ENCODE data around the gene NIT2.

The NIT2 gene

DNA sequence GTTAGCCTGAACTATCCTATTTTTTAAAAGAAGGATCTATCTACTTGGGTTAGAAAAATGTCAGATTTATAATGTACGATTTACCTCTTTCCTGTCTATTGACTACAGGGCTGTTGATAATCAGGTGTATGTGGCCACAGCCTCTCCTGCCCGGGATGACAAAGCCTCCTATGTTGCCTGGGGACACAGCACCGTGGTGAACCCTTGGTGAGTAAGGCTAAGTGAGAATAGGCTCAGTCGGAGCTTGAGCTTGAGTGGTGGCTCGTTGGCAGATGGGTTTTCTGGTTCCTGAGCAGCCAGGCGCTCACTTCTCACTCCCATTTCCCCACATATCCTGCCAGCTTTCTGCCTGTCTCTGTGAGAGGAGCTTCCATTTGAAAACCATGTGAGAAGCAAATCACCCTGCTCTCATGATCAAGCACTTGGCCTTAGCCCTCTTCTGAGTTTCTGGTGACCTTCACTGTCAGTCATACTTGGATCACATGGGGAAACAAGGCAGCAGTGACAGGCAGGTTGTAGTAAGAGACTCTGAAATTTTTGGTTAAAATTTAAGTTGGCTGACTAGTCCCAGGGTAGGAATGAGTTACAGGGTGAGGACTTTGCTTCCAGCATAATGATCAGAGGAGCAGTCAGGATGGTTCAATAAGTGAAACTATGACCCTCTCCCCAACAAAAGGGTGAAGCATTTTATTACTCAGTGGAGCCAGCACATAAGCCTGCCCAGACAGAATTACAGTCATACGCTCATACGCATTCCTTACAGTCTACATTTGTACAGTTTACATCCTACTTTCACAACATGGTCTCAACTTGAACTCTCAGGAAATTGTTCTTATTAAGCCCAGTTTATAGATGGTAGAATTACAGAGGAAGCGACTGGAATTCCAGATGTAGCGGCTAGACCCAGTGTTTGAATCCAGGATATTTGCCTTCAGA, 18.0 kb downstream of the NIT2 start:
- Histone ChIP-seq H3K9me3 (ENCODE audit: low read length) (peaks cover 4% of the 10 kb centered on the region), H3K4me1 (ENCODE audit: insufficient read depth, low read length) (no peaks in the 10 kb centered on the region), H2AFZ (ENCODE audit: low read depth, low read length) (no peak overlapping the region), H3K4me3 (ENCODE audit: low read length) (no peak overlapping the region), H3K36me3 (ENCODE audit: insufficient read depth, low read length) (peaks cover 50% of the 10 kb centered on the region), H3K27me3 (ENCODE audit: insufficient read depth, low read length) (no peaks in the 10 kb centered on the region)

DNA sequence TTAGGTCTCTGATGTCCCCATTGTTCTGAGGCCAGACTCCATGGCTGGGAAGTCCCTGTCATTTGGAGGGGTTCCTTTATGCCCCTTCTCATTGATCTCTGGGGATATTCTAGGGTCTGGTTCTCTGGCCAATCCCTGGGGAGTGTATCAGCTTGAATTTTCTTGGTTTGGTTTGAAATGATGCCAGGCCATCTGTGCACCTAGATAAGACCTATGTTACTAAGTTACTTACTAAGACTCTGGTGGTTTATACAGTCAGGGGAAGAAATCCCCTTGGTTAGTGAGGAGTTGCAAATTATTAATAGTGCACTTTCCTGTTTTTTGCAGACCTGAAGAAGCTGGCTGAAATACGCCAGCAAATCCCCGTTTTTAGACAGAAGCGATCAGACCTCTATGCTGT, 20.3 kb downstream of the NIT2 start:
- H3K9me3 ChIP-seq (ENCODE audit: low read length): peaks cover 4% of the 10 kb centered on the region
- no peak overlapping the region for H2AFZ ChIP-seq (ENCODE audit: low read depth, low read length)
- no peaks in the 10 kb centered on the region for H3K27me3 ChIP-seq (ENCODE audit: insufficient read depth, low read length)
- no peak overlapping the region for H3K4me3 ChIP-seq (ENCODE audit: low read length)
- peaks cover 49% of the 10 kb centered on the region for H3K36me3 ChIP-seq (ENCODE audit: insufficient read depth, low read length)
- H3K4me1 ChIP-seq (ENCODE audit: insufficient read depth, low read length): no peaks in the 10 kb centered on the region

DNA sequence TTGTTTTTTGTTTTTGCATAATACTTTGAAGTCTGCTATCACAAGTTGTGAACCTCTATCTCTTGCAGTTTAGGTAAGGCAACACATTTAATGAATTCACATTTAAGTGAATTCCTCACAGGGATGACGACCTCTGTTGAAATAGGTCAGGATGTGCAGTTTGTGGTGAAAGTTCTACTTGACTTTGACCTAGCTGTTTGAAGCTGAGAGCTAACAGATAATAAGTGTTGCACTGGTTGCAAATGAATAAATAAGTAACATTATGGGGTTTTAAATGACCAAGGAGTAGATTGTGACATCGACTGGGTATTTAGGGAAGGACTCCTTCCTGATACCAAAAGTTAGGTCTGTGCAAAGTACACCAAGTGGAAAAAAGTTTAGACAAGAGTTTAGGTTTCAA, 23.9 kb downstream of the NIT2 start:
- Histone ChIP-seq H3K4me1 (ENCODE audit: insufficient read depth, low read length) (no peaks in the 10 kb centered on the region), H3K36me3 (ENCODE audit: insufficient read depth, low read length) (peaks cover 45% of the 10 kb centered on the region), H3K4me3 (ENCODE audit: low read length) (no peak overlapping the region), H2AFZ (ENCODE audit: low read depth, low read length) (no peak overlapping the region), H3K27me3 (ENCODE audit: insufficient read depth, low read length) (no peaks in the 10 kb centered on the region), H3K9me3 (ENCODE audit: low read length) (peaks cover 8% of the 10 kb centered on the region)

DNA sequence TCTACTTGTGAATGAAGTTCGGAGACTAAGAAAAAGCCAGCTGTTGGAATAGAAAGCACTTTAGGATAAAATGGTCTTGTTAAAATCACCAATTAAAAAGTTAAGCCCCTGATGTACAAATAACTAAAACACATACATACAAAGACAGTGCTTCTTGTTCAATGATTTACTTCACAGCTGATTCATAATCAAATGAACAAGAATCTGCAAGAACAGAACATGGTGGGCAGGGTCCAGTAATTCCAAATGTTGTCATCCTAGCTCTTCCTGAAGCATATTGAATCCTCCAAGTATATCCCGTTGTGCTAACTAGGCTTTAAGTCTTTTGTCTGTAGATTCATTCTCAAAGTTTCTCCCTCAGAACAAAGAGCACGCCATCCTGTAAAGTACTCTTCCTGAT, 24.5 kb downstream of the NIT2 start:
- H3K27me3 ChIP-seq (ENCODE audit: insufficient read depth, low read length): no peaks in the 10 kb centered on the region
- peaks cover 44% of the 10 kb centered on the region for H3K36me3 ChIP-seq (ENCODE audit: insufficient read depth, low read length)
- peaks cover 8% of the 10 kb centered on the region for H3K9me3 ChIP-seq (ENCODE audit: low read length)
- H3K4me3 ChIP-seq (ENCODE audit: low read length): no peak overlapping the region
- H3K4me1 ChIP-seq (ENCODE audit: insufficient read depth, low read length): no peaks in the 10 kb centered on the region
- no peak overlapping the region for H2AFZ ChIP-seq (ENCODE audit: low read depth, low read length)

DNA sequence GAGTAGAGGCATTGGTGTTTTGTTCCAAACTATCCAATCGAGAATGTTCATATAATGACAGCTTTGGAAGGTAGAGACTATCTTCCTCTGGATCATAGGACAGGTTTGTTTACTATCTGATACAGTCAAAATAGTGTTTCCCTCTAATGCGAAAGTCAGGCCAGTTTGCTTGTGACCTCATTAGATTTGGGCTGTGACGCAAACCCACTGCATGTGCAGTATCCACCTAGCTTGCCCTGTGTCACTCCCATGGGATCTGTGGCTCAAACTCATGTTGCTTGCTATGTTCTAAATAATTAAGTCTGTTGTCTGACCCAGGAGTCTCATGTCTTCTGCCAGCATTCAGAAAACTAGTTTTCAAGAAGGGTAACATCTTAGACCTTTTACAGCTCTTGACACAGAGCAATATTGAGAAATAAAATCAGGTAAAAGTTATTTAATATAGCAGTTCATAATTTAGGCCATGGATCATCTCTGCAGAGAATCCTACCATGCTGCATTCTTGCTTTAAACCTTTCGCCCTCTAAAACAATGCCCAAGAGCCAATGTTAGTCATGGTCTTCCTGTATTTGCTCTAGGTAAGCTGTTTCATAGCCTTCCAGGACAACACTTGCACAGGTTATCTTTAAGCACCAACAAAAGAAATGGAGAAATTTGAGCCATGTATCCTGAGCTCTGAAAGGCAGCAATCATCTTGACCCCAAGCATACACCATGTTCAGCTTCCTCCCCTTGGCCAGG, 26.4 kb downstream of the NIT2 start:
- Histone ChIP-seq H3K36me3 (ENCODE audit: insufficient read depth, low read length) (peaks cover 49% of the 10 kb centered on the region), H3K4me1 (ENCODE audit: insufficient read depth, low read length) (no peaks in the 10 kb centered on the region), H3K9me3 (ENCODE audit: low read length) (peaks cover 8% of the 10 kb centered on the region), H3K27me3 (ENCODE audit: insufficient read depth, low read length) (no peaks in the 10 kb centered on the region), H3K4me3 (ENCODE audit: low read length) (no peak overlapping the region), H2AFZ (ENCODE audit: low read depth, low read length) (no peak overlapping the region)

DNA sequence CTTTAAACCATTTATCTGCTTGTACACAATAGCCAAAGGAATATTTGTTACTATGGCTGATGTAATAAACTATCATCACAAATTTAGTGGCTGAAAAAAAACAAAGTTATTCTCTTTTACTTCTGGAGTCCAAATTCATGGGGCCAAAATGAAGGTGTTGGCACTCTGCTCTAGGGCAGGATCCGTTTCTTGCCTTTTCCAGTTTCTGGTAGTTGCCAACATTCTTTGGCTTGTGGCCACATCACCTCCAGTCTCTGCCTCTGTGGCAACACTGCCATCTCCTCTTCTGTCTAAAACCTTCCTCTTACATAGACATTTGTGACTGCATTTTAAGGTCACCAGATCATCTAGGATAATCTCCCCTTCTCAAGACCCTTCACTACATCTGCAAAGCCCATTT, 27.3 kb downstream of the NIT2 start:
- peaks cover 49% of the 10 kb centered on the region for H3K36me3 ChIP-seq (ENCODE audit: insufficient read depth, low read length)
- no peak overlapping the region for H2AFZ ChIP-seq (ENCODE audit: low read depth, low read length)

DNA sequence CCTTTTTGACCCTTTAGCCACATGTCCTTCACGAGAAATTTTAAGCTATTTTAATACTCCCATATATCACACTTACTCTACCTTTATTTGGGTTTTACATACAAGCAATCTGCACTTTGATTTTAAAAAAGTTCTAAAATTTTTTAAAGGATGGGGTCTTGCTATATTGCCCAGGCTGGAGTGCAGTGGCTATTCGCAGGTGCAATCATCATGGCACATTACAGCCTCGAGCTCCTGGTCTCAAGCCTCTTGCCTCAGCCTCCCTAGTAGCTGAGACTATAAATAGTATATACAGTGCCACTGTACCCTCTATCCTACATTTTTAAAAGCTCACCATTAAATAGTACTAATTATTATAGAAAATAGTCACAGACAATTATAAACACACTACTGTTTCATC, 29.9 kb downstream of the NIT2 start:
- H2AFZ ChIP-seq (ENCODE audit: low read depth, low read length): no peak overlapping the region
- peaks cover 8% of the 10 kb centered on the region for H3K9me3 ChIP-seq (ENCODE audit: low read length)
- H3K36me3 ChIP-seq (ENCODE audit: insufficient read depth, low read length): peaks cover 59% of the 10 kb centered on the region
- H3K27me3 ChIP-seq (ENCODE audit: insufficient read depth, low read length): no peaks in the 10 kb centered on the region
- H3K4me3 ChIP-seq (ENCODE audit: low read length): no peak overlapping the region
- no peaks in the 10 kb centered on the region for H3K4me1 ChIP-seq (ENCODE audit: insufficient read depth, low read length)

More for the DNA sequence above, 27.3 kb downstream of the NIT2 start:
- Histone ChIP-seq H3K4me3 (ENCODE audit: low read length) (no peak overlapping the region), H3K27me3 (ENCODE audit: insufficient read depth, low read length) (no peaks in the 10 kb centered on the region), H3K9me3 (ENCODE audit: low read length) (peaks cover 8% of the 10 kb centered on the region), H3K4me1 (ENCODE audit: insufficient read depth, low read length) (no peaks in the 10 kb centered on the region)

DNA sequence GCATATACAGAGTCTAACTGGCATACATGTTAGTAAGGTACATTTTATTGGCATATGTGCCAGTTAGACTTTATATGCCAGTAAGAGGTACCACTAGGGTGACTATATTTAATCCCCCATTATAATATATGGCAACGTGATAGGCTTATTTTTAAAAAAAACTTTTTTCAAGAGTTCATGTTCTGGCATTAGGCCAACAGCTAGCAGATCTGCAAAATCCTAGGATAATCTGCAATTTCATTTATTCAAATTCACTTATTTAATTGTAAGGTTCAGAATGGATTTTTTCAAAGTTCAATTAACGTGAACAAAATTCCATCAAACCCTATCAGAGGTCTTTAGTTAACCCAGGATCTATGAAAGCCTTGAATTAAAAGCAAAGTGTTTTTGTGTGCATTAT, 31.9 kb downstream of the NIT2 start:
- Histone ChIP-seq H3K4me3 (ENCODE audit: low read length) (no peak overlapping the region), H3K4me1 (ENCODE audit: insufficient read depth, low read length) (no peaks in the 10 kb centered on the region), H2AFZ (ENCODE audit: low read depth, low read length) (no peak overlapping the region), H3K9me3 (ENCODE audit: low read length) (peaks cover 6% of the 10 kb centered on the region), H3K36me3 (ENCODE audit: insufficient read depth, low read length) (peaks cover 62% of the 10 kb centered on the region), H3K27me3 (ENCODE audit: insufficient read depth, low read length) (no peaks in the 10 kb centered on the region)

DNA sequence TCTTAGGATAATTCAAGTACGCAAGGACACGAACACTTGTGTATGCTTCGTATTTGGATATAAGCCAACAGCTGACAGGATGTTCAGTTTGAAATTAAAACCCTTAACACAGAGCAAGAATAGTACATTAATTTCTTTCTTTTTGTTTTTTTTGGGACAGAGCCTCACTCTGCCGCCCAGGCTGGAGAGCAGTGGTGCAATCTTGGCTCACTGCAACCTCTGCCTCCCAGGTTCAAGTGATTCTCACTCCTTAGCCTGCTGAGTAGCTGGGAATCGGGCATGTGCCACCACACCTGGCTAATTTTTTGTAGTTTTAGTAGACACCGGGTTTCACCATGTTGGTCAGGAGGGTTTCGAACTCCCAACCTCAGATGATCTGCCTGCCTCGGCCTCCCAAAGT, 33.9 kb downstream of the NIT2 start:
- H2AFZ ChIP-seq (ENCODE audit: low read depth, low read length): no peak overlapping the region
- no peaks in the 10 kb centered on the region for H3K27me3 ChIP-seq (ENCODE audit: insufficient read depth, low read length)
- H3K4me3 ChIP-seq (ENCODE audit: low read length): no peak overlapping the region
- peaks cover 60% of the 10 kb centered on the region for H3K36me3 ChIP-seq (ENCODE audit: insufficient read depth, low read length)
- H3K4me1 ChIP-seq (ENCODE audit: insufficient read depth, low read length): no peaks in the 10 kb centered on the region
- no peaks in the 10 kb centered on the region for H3K9me3 ChIP-seq (ENCODE audit: low read length)

DNA sequence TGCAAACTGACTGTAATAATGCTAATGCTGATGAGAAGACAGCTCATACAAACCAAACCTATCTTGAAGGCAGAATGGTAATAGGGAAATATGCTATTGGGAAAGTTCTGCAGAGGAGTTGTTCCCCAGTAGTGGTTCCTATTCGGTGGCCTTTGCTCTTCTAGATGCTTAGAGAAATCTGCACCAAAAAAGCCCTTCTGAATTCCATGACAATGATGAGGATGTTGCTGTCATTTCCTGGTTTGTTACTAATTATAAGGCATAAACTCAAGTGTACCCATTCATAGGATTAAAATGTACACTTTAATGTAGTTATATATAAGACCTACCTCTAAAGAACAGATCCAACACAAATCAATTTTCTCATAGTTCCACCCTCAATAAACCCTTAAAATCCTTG, 36.2 kb downstream of the NIT2 start:
- H3K27me3 ChIP-seq (ENCODE audit: insufficient read depth, low read length): no peaks in the 10 kb centered on the region
- H3K4me3 ChIP-seq (ENCODE audit: low read length): no peak overlapping the region
- no peaks in the 10 kb centered on the region for H3K4me1 ChIP-seq (ENCODE audit: insufficient read depth, low read length)
- H3K36me3 ChIP-seq (ENCODE audit: insufficient read depth, low read length): peaks cover 55% of the 10 kb centered on the region
- H2AFZ ChIP-seq (ENCODE audit: low read depth, low read length): no peak overlapping the region
- H3K9me3 ChIP-seq (ENCODE audit: low read length): no peaks in the 10 kb centered on the region

DNA sequence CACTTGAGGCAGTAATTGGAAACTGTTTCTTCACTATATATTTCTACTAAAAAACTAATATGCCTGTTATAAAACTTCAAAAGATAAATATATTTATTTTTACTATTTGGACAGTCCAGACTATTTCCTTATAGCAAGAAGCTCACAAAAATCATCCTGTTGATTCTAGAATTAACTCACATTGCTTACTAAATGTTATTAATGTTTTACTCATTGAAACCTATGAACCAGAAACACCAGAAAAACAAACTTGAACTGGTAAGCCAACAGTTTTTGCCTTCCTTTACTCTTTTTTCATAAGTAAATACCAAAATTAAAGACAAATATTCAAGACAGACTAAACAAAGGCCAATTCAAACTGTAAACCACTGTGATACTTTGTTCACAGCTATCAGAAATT, 40.0 kb downstream of the NIT2 start:
- no peaks in the 10 kb centered on the region for H3K4me1 ChIP-seq (ENCODE audit: insufficient read depth, low read length)
- peaks cover 59% of the 10 kb centered on the region for H3K36me3 ChIP-seq (ENCODE audit: insufficient read depth, low read length)

DNA sequence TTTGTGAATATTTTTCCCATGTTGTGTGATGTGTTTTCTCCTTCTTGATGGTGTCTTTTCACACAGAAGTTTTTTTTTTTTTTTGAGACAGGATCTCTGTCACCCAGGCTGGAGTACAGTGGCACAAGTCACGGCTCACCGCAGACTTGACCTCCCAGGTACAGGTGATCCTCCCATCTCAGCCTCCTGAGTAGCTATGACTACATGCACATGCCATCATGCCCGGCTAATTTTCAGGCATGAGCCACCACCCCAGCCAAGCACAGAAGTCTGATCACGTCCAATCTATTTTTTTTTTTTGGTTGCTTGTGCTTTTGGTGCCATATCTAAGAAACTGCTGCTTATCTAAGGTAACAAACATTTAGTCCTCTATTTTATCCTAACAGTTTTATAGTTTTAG, 41.7 kb downstream of the NIT2 start:
- Histone ChIP-seq H3K4me1 (ENCODE audit: insufficient read depth, low read length) (no peaks in the 10 kb centered on the region), H3K36me3 (ENCODE audit: insufficient read depth, low read length) (peaks cover 68% of the 10 kb centered on the region), H3K4me3 (ENCODE audit: low read length) (no peak overlapping the region), H2AFZ (ENCODE audit: low read depth, low read length) (no peak overlapping the region), H3K27me3 (ENCODE audit: insufficient read depth, low read length) (no peaks in the 10 kb centered on the region), H3K9me3 (ENCODE audit: low read length) (no peaks in the 10 kb centered on the region)

More for the DNA sequence above, 40.0 kb downstream of the NIT2 start:
- no peak overlapping the region for H3K4me3 ChIP-seq (ENCODE audit: low read length)
- no peaks in the 10 kb centered on the region for H3K27me3 ChIP-seq (ENCODE audit: insufficient read depth, low read length)
- H2AFZ ChIP-seq (ENCODE audit: low read depth, low read length): no peak overlapping the region
- no peaks in the 10 kb centered on the region for H3K9me3 ChIP-seq (ENCODE audit: low read length)

DNA sequence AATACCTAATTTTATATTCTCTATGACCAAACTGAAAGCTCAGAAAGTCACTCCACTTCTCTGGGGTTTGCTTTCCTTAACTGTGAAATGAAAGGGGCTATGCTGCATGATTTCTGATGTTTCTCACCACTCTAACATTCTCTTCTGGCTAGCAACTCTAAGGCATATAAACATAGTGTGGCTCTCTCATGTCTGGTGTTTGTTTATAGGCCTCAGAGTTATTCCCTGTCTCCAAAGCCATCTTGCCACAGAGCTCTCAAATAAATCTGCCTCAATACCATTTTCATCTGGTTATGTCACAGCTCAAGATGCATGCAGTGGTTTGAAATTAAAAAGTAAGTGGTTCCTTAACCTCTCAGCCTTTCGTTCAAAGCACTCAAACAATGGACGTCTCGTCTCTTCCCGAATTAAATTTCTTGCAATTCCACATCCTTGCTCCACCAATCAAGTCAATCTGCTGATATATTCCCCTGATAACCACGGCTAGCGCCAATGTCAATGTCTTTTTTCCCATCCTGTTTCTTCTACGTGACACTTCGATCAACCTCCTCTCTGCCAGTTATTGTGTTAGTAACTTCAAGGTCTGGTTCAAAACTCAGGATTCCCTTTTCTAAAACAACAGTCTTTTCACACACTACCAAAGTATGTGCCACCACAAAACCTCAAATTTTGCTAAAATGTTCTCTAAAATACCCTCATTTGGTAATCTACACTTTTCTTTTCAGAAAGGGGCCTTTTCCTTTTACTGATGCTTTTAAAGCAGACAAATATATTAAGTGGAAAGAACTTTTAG, 50.4 kb downstream of the NIT2 start:
- H3K27me3 ChIP-seq (ENCODE audit: insufficient read depth, low read length): no peaks in the 10 kb centered on the region
- H2AFZ ChIP-seq (ENCODE audit: low read depth, low read length): no peak overlapping the region
- no peak overlapping the region for H3K4me3 ChIP-seq (ENCODE audit: low read length)
- H3K9me3 ChIP-seq (ENCODE audit: low read length): peaks cover 5% of the 10 kb centered on the region
- H3K4me1 ChIP-seq (ENCODE audit: insufficient read depth, low read length): no peaks in the 10 kb centered on the region
- peaks cover 67% of the 10 kb centered on the region for H3K36me3 ChIP-seq (ENCODE audit: insufficient read depth, low read length)
